NCI-H2107 (cell line): ENCODE measurements around the gene GPR142.

Experiments
- DNase-seq: peaks from one replicate; lab custom pipeline; 2025; lab: John Stamatoyannopoulos, UW

GPR142 gene

GRCh38 chr17:74345433-74346241, 21.7 kb upstream of the GPR142 start:
- no peak for DNase-seq

GRCh38 chr17:74347646-74348045, 19.7 kb upstream of the GPR142 start:
- DNase-seq = no peak

- DNase-seq = no peak
These were observed 18.2 kb upstream of the GPR142 start for GRCh38 chr17:74349120-74349519.

- DNase-seq = no peak
These were observed 16.8 kb upstream of the GPR142 start for GRCh38 chr17:74350486-74350885.

- DNase-seq = no peak
These were observed 15.6 kb upstream of the GPR142 start for GRCh38 chr17:74351552-74352210.

- no peak for DNase-seq
These were observed 13.8 kb upstream of the GPR142 start for GRCh38 chr17:74353446-74354060.

GRCh38 chr17:74354123-74354522, 13.2 kb upstream of the GPR142 start:
- no peak for DNase-seq

- DNase-seq = no peak
These were observed 12.7 kb upstream of the GPR142 start for GRCh38 chr17:74354561-74354960.

- DNase-seq = no peak
These were observed 12.2 kb upstream of the GPR142 start for GRCh38 chr17:74355065-74355464.

- DNase-seq = no peak
These were observed 10.4 kb upstream of the GPR142 start for GRCh38 chr17:74356646-74357465.

GRCh38 chr17:74357466-74357809, 9.9 kb upstream of the GPR142 start:
- DNase-seq = no peak

- DNase-seq = no peak
These were observed 8.6 kb upstream of the GPR142 start for GRCh38 chr17:74358697-74359096.

GRCh38 chr17:74359916-74360315, 7.4 kb upstream of the GPR142 start:
- DNase-seq = no peak

- no peak for DNase-seq
These were observed 6.4 kb upstream of the GPR142 start for GRCh38 chr17:74360899-74361229.

GRCh38 chr17:74361230-74362068, 5.9 kb upstream of the GPR142 start, which contains the start of gene BTBD17:
TSS of gene BTBD17 (minus strand) at chr17:74361868. CDS start at chr17:74361819, 49 bp downstream.
- DNase-seq = peak; percentile 75

GRCh38 chr17:74362069-74362405, 5.3 kb upstream of the GPR142 start:
- no peak for DNase-seq

- peak; percentile 43 for DNase-seq
These were observed 4.4 kb upstream of the GPR142 start for GRCh38 chr17:74362810-74363498.

- DNase-seq = peak; percentile 37
These were observed 1.2 kb downstream of the GPR142 start for GRCh38 chr17:74368341-74369081.

- no peak for DNase-seq
These were observed 1.9 kb downstream of the GPR142 start for GRCh38 chr17:74369221-74369620.
